BLaER1 treated with 17β-estradiol and CSF1 and Interleukin-3, amounts not matched to agents 10 nM and 100 nM (cell line): ENCODE data around the gene KRT82.

Experiments
- H3K27ac ChIP-seq, 11 experiments: shearing (Covaris generic); formaldehyde crosslinking; 2 replicates each; pipeline ENCODE4 v1.8.1; 2022
- H3K27me3 ChIP-seq, 11 experiments: shearing (Covaris generic); formaldehyde crosslinking; 2 replicates each; pipeline ENCODE4 v1.8.1; 2022
- H3K36me3 ChIP-seq, 11 experiments: shearing (Covaris generic); formaldehyde crosslinking; 2 replicates each; pipeline ENCODE4 v1.8.1; 2022
- H3K4me1 ChIP-seq, 10 experiments: shearing (Covaris generic); formaldehyde crosslinking; 2 replicates each; pipeline ENCODE4 v1.8.1; 2022
- H3K4me2 ChIP-seq, 11 experiments: shearing (Covaris generic); formaldehyde crosslinking; 2 replicates each; pipeline ENCODE4 v1.8.1; 2022
- H3K4me3 ChIP-seq, 10 experiments: shearing (Covaris generic); formaldehyde crosslinking; 2 replicates each; pipeline ENCODE4 v1.8.1; 2022
- H3K9ac ChIP-seq, 11 experiments: shearing (Covaris generic); formaldehyde crosslinking; 2 replicates each; pipeline ENCODE4 v1.8.1; 2022
- H3K9me3 ChIP-seq, 11 experiments: shearing (Covaris generic); formaldehyde crosslinking; replicated peaks in 1 of 11; 2 replicates each; pipeline ENCODE4 v1.8.1; 2022
- H4K20me1 ChIP-seq, 11 experiments: shearing (Covaris generic); formaldehyde crosslinking; 2 replicates each; pipeline ENCODE4 v1.8.1; 2022
- Cebpa-rat ChIP-seq, 11 experiments: shearing (Covaris generic); IDR thresholded peaks; 2 replicates each; pipeline ENCODE4 v1.8.1; 2022

Gene KRT82

GRCh38 chr12:52360663-52361271 lies 45.4 kb downstream of the KRT82 start:
- peak overlapping the region in 9 of 11 experiments; percentile 27 to 72 (median 54); a peak in 17 of 22 replicates for H3K4me2 ChIP-seq
- H3K27ac ChIP-seq: no peak overlapping the region
- H3K27me3 ChIP-seq: no peaks in the 10 kb centered on the region
- no peak for TF ChIP-seq Cebpa-rat (IDR thresholded peaks at IDR 0.05)
- peaks cover 9 to 55% (median 36%) of the 10 kb centered on the region in 10 experiments for H3K4me1 ChIP-seq
- H3K4me3 ChIP-seq: no peak overlapping the region
- no peaks in the 10 kb centered on the region for H4K20me1 ChIP-seq
- no peak overlapping the region for H3K9ac ChIP-seq
- 0 out of 22 replicates have a peak, but pooled peaks cover 0 to 6% (median 0%) of the 10 kb centered on the region in 11 experiments for H3K9me3 ChIP-seq
- H3K36me3 ChIP-seq: no peaks in the 10 kb centered on the region

GRCh38 chr12:52360106-52360662 lies 46.0 kb downstream of the KRT82 start:
- 0 out of 22 replicates have a peak, but pooled peaks cover 0 to 6% (median 0%) of the 10 kb centered on the region in 11 experiments for H3K9me3 ChIP-seq
- no peak overlapping the region for H3K27ac ChIP-seq
- peaks cover 9 to 54% (median 36%) of the 10 kb centered on the region in 10 experiments for H3K4me1 ChIP-seq
- H3K4me2 ChIP-seq: peak overlapping the region in 8 of 11 experiments; percentile 27 to 72 (median 54); a peak in 10 of 22 replicates
- no peak for TF ChIP-seq Cebpa-rat (IDR thresholded peaks at IDR 0.05)
- no peaks in the 10 kb centered on the region for H3K27me3 ChIP-seq
- H3K9ac ChIP-seq: no peak overlapping the region
- no peak overlapping the region for H3K4me3 ChIP-seq
- no peaks in the 10 kb centered on the region for H4K20me1 ChIP-seq
- H3K36me3 ChIP-seq: no peaks in the 10 kb centered on the region

GRCh38 chr12:52359621-52360061 lies 46.5 kb downstream of the KRT82 start:
- Histone ChIP-seq H3K27ac (no peak overlapping the region), H3K4me3 (no peak overlapping the region), H3K36me3 (no peaks in the 10 kb centered on the region), H3K27me3 (no peaks in the 10 kb centered on the region), H3K4me1 (peaks cover 9 to 50% (median 36%) of the 10 kb centered on the region in 10 experiments), H4K20me1 (no peaks in the 10 kb centered on the region), H3K9me3 (0 out of 22 replicates have a peak, but pooled peaks cover 0 to 6% (median 0%) of the 10 kb centered on the region in 11 experiments), H3K4me2 (peak overlapping the region in 7 of 11 experiments; percentile 7 to 72 (median 40); a peak in 7 of 22 replicates), H3K9ac (no peak overlapping the region)
- TF ChIP-seq Cebpa-rat (IDR thresholded peaks at IDR 0.05): no peak

- peak overlapping the region in 1 of 11 experiments; percentile 12; a peak in 2 of 22 replicates for H3K27ac ChIP-seq
Measured at GRCh38 chr12:52358575-52359350, 47.4 kb downstream of the KRT82 start.

GRCh38 chr12:52356762-52357580 lies 49.2 kb downstream of the KRT82 start:
- no peak for TF ChIP-seq Cebpa-rat (IDR thresholded peaks at IDR 0.05)
- Histone ChIP-seq H3K4me2 (peak overlapping the region in 5 of 11 experiments; percentile 1 to 72 (median 66); a peak in 6 of 22 replicates), H3K9ac (no peak overlapping the region)

More at GRCh38 chr12:52358575-52359350, 47.4 kb downstream of the KRT82 start:
- Histone ChIP-seq H3K27me3 (no peaks in the 10 kb centered on the region), H3K9me3 (0 out of 22 replicates have a peak, but pooled peaks cover 0 to 6% (median 0%) of the 10 kb centered on the region in 11 experiments), H3K4me1 (peaks cover 9 to 50% (median 36%) of the 10 kb centered on the region in 10 experiments), H4K20me1 (no peaks in the 10 kb centered on the region), H3K9ac (no peak overlapping the region), H3K4me2 (peak overlapping the region; percentile 18 to 77 (median 63); a peak in 20 of 22 replicates), H3K36me3 (no peaks in the 10 kb centered on the region), H3K4me3 (no peak overlapping the region)
- no peak for TF ChIP-seq Cebpa-rat (IDR thresholded peaks at IDR 0.05)

GRCh38 chr12:52356031-52356761 lies 49.9 kb downstream of the KRT82 start:
- no peak overlapping the region for H3K4me2 ChIP-seq
- H3K9ac ChIP-seq: no peak overlapping the region

More at GRCh38 chr12:52356762-52357580, 49.2 kb downstream of the KRT82 start:
- Histone ChIP-seq H3K36me3 (no peaks in the 10 kb centered on the region), H3K27ac (no peak overlapping the region), H3K4me3 (no peak overlapping the region), H3K9me3 (0 out of 22 replicates have a peak, but pooled peaks cover 0 to 6% (median 0%) of the 10 kb centered on the region in 11 experiments), H3K4me1 (peaks cover 12 to 59% (median 44%) of the 10 kb centered on the region in 10 experiments), H3K27me3 (no peaks in the 10 kb centered on the region), H4K20me1 (no peaks in the 10 kb centered on the region)

GRCh38 chr12:52355176-52355575 lies 51.0 kb downstream of the KRT82 start:
- H3K4me3 ChIP-seq: no peak overlapping the region
- H3K27ac ChIP-seq: no peak overlapping the region
- no peak overlapping the region for H3K4me2 ChIP-seq
- no peaks in the 10 kb centered on the region for H3K36me3 ChIP-seq
- H3K27me3 ChIP-seq: no peaks in the 10 kb centered on the region
- TF ChIP-seq Cebpa-rat (IDR thresholded peaks at IDR 0.05): no peak
- H3K9ac ChIP-seq: no peak overlapping the region
- 0 out of 22 replicates have a peak, but pooled peaks cover 0 to 6% (median 0%) of the 10 kb centered on the region in 11 experiments for H3K9me3 ChIP-seq
- no peaks in the 10 kb centered on the region for H4K20me1 ChIP-seq
- H3K4me1 ChIP-seq: peaks cover 21 to 61% (median 46%) of the 10 kb centered on the region in 10 experiments

More at GRCh38 chr12:52356031-52356761, 49.9 kb downstream of the KRT82 start:
- Histone ChIP-seq H3K4me1 (peaks cover 19 to 62% (median 50%) of the 10 kb centered on the region in 10 experiments), H3K27me3 (no peaks in the 10 kb centered on the region), H3K27ac (no peak overlapping the region), H3K4me3 (no peak overlapping the region), H4K20me1 (no peaks in the 10 kb centered on the region), H3K9me3 (0 out of 22 replicates have a peak, but pooled peaks cover 0 to 6% (median 0%) of the 10 kb centered on the region in 11 experiments), H3K36me3 (no peaks in the 10 kb centered on the region)
- TF ChIP-seq Cebpa-rat (IDR thresholded peaks at IDR 0.05): no peak

- H3K4me2 ChIP-seq: no peak overlapping the region
- no peaks in the 10 kb centered on the region for H3K27me3 ChIP-seq
- H3K9ac ChIP-seq: no peak overlapping the region
- no peak for TF ChIP-seq Cebpa-rat (IDR thresholded peaks at IDR 0.05)
- H3K9me3 ChIP-seq: 0 out of 22 replicates have a peak, but pooled peaks cover 0 to 6% (median 0%) of the 10 kb centered on the region in 11 experiments
- H3K4me3 ChIP-seq: no peak overlapping the region
- H3K27ac ChIP-seq: no peak overlapping the region
- peaks cover 21 to 62% (median 45%) of the 10 kb centered on the region in 10 experiments for H3K4me1 ChIP-seq
- H4K20me1 ChIP-seq: no peaks in the 10 kb centered on the region
- no peaks in the 10 kb centered on the region for H3K36me3 ChIP-seq
Measured at GRCh38 chr12:52354200-52354599, 51.9 kb downstream of the KRT82 start.
